HCT116 (cell line): ENCODE results near the gene RXRA. TPM values are rescaled to one million over a fixed set of nuclear protein-coding genes. Genes with fewer than 3 reads are reported as not detected.

Source experiments
- ATAC-seq: fragments of 200-7000 bp; cut with Tn5 transposase; 2 replicates; pipeline ENCODE4 v1.9.1; 2020; ENCODE audit warnings: mild to moderate bottlenecking, moderate library complexity
- BruUV-seq: library from RNA; stranded (reverse); fragments of 400-500 nt; replicated peaks from 2 replicates; lab custom pipeline; 2021; lab: Mats Ljungman, UMichigan
- CTCF ChIA-PET: fragments of 300-600 bp; sonication (Branson Sonifier 250); formaldehyde crosslinking; loops from one replicate; lab custom pipeline; 2021; ENCODE audit warnings: antibody characterized with exemption; lab: Charles Lee
- POLR2A ChIA-PET: fragments of 300-600, 350-600 bp; sonication (Branson Sonifier 250); formaldehyde crosslinking; loops from one replicate; lab custom pipeline; 2021; ENCODE audit warnings: antibody characterized with exemption; lab: Charles Lee
- RAD21 ChIA-PET, 2 experiments: fragments of 300-600 bp; sonication (Branson Sonifier 250); formaldehyde crosslinking; loops; one replicate each; lab custom pipeline; 2023; ENCODE audit warnings: low total read pairs in 2 of 2; ENCODE audit not compliant: uncharacterized antibody in 2 of 2, unreplicated experiment in 2 of 2, low non-redundant PET in 1 of 2; lab: Charles Lee
- DNase-seq: peaks from one replicate; pipeline ENCODE4 v3.0.0-alpha.2; 2010; ENCODE audit warnings: low read depth, low spot score
- H2AFZ ChIP-seq: fragments of 200-600 bp; shearing (Covaris generic), sonication (generic); 2 replicates; pipeline ENCODE4 v1.6.1; 2017; ENCODE audit warnings: low read depth, mixed run types, mixed read lengths, antibody characterized with exemption, low read length; ENCODE audit not compliant: poor library complexity, severe bottlenecking
- H3K27ac ChIP-seq: 2 replicates; pipeline ENCODE4 v1.5.1; 2012; ENCODE audit warnings: low read depth, low read length
- H3K27me3 ChIP-seq: fragments of 200-600 bp; sonication (generic); 2 replicates; pipeline ENCODE4 v1.6.1; 2016; ENCODE audit warnings: mixed run types, low read length, mixed read lengths; ENCODE audit not compliant: insufficient read depth
- H3K36me3 ChIP-seq, 2 experiments: fragments of 200-500 bp in 1 of 2; fragments of 200-600 bp in 1 of 2; sonication (Bioruptor generic) in 1 of 2; sonication (generic) in 1 of 2; 2 replicates each; pipeline versions ENCODE4 v1.5.1 to v1.6.1; 2014 to 2016; ENCODE audit warnings: low read length in 2 of 2, inconsistent platforms in 1 of 2, mixed read lengths in 1 of 2, mixed run types in 1 of 2; ENCODE audit not compliant: insufficient read depth in 2 of 2, control insufficient read depth in 1 of 2
- H3K4me1 ChIP-seq, 2 experiments: fragments of 200-600 bp in 1 of 2; sonication (generic) in 1 of 2; 2 replicates each; pipeline versions ENCODE4 v1.5.1 to v1.6.1; 2012 to 2017; ENCODE audit warnings: low read length in 2 of 2, inconsistent platforms in 1 of 2, mild to moderate bottlenecking in 1 of 2, mixed read lengths in 1 of 2, mixed run types in 1 of 2, moderate library complexity in 1 of 2; ENCODE audit not compliant: insufficient read depth in 2 of 2, control insufficient read depth in 1 of 2
- H3K4me2 ChIP-seq: fragments of 200-600 bp; sonication (generic); 2 replicates; pipeline ENCODE4 v1.6.1; 2017; ENCODE audit warnings: mixed run types, low read length, mixed read lengths
- H3K4me3 ChIP-seq, 2 experiments: fragments of 200-600 bp in 1 of 2; sonication (generic) in 1 of 2; replicated peaks in 1 of 2; 2 replicates each; pipeline ENCODE4 v1.5.1; 2011 to 2016; ENCODE audit warnings: low read length in 2 of 2, control low read depth in 1 of 2, low read depth in 1 of 2, mild to moderate bottlenecking in 1 of 2, mixed read lengths in 1 of 2, mixed run types in 1 of 2
- H3K79me2 ChIP-seq: fragments of 200-600 bp; sonication (generic); 2 replicates; pipeline ENCODE4 v1.6.1; 2017; ENCODE audit warnings: mild to moderate bottlenecking, mixed run types, low read length, moderate library complexity, mixed read lengths; ENCODE audit not compliant: insufficient read depth
- H3K9ac ChIP-seq: fragments of 200-600 bp; sonication (generic); 2 replicates; pipeline ENCODE4 v1.6.1; 2016; ENCODE audit warnings: low read length, mixed read lengths
- H3K9me2 ChIP-seq: fragments of 200-600 bp; sonication (generic), shearing (Covaris generic); 2 replicates; pipeline ENCODE4 v1.6.1; 2017; ENCODE audit warnings: mixed run types, mild to moderate bottlenecking, moderate library complexity; ENCODE audit not compliant: insufficient read depth
- H3K9me3 ChIP-seq, 2 experiments: fragments of 200-500 bp in 1 of 2; fragments of 200-600 bp in 1 of 2; sonication (Bioruptor generic) in 1 of 2; sonication (generic) in 1 of 2; 2 replicates each; pipeline ENCODE4 v1.6.1; 2014 to 2017; ENCODE audit warnings: low read length in 2 of 2, mixed read lengths in 2 of 2, inconsistent platforms in 1 of 2, low read depth in 1 of 2, mild to moderate bottlenecking in 1 of 2, mixed run types in 1 of 2, moderate library complexity in 1 of 2; ENCODE audit not compliant: control insufficient read depth in 1 of 2, insufficient read depth in 1 of 2
- H4K20me1 ChIP-seq: fragments of 200-600 bp; sonication (generic), shearing (Covaris generic); 2 replicates; pipeline ENCODE4 v1.6.1; 2017; ENCODE audit warnings: mixed run types, mild to moderate bottlenecking, moderate library complexity; ENCODE audit not compliant: insufficient read depth
- ATF3 ChIP-seq: IDR thresholded peaks from 2 replicates; pipeline ENCODE4 v1.6.1; 2012
- CBX3 ChIP-seq: IDR thresholded peaks from 2 replicates; pipeline ENCODE4 v1.6.1; 2012; ENCODE audit warnings: low read depth
- CEBPB ChIP-seq: IDR thresholded peaks from 2 replicates; pipeline ENCODE4 v1.6.1; 2012; ENCODE audit warnings: low read depth
- EGR1 ChIP-seq: IDR thresholded peaks from 2 replicates; pipeline ENCODE4 v1.6.1; 2012; ENCODE audit warnings: low read depth
- ELF1 ChIP-seq: IDR thresholded peaks from 2 replicates; pipeline ENCODE4 v1.6.1; 2012; ENCODE audit warnings: low read depth, borderline replicate concordance
- EZH2 ChIP-seq: fragments of 200-600 bp; sonication (generic); IDR thresholded peaks from 2 replicates; pipeline ENCODE4 v1.6.1; 2017; ENCODE audit warnings: antibody characterized with exemption, mixed run types
- EZH2phosphoT487 ChIP-seq: fragments of 200-600 bp; IDR thresholded peaks from 2 replicates; pipeline ENCODE4 v1.6.1; 2018; ENCODE audit warnings: antibody characterized with exemption, borderline replicate concordance
- JUND ChIP-seq: IDR thresholded peaks from 2 replicates; pipeline ENCODE4 v1.6.1; 2012
- MAX ChIP-seq: IDR thresholded peaks from 2 replicates; pipeline ENCODE4 v1.6.1; 2012
- RAD21 ChIP-seq: IDR thresholded peaks from 2 replicates; pipeline ENCODE4 v1.6.1; 2012; ENCODE audit warnings: low read depth, mild to moderate bottlenecking
- SIN3A ChIP-seq: IDR thresholded peaks from 2 replicates; pipeline ENCODE4 v1.6.1; 2012; ENCODE audit warnings: low read depth
- SP1 ChIP-seq: IDR thresholded peaks from 2 replicates; pipeline ENCODE4 v1.6.1; 2012; ENCODE audit warnings: low read depth
- SRF ChIP-seq: IDR thresholded peaks from 2 replicates; pipeline ENCODE4 v1.6.1; 2012; ENCODE audit warnings: low read depth
- TCF7L2 ChIP-seq: IDR thresholded peaks from 2 replicates; pipeline ENCODE4 v1.7.0; 2011; ENCODE audit warnings: borderline replicate concordance, inconsistent platforms; ENCODE audit not compliant: insufficient read depth, insufficient read length; ENCODE audit errors: extremely low read depth
- YY1 ChIP-seq: IDR thresholded peaks from 2 replicates; pipeline ENCODE4 v1.6.1; 2011; ENCODE audit warnings: low read length, low read depth, moderate library complexity, mild to moderate bottlenecking; ENCODE audit not compliant: insufficient replicate concordance; ENCODE audit errors: extremely low read depth
- ZBTB33 ChIP-seq: IDR thresholded peaks from 2 replicates; pipeline ENCODE4 v1.6.1; 2011; ENCODE audit warnings: mild to moderate bottlenecking, low read length, moderate library complexity; ENCODE audit not compliant: insufficient replicate concordance; ENCODE audit errors: extremely low read depth
- intact Hi-C: fragments of 100-400 bp; cut with micrococcal nuclease; formaldehyde crosslinking; loops from 2 replicates; pipeline ENCODE4 v1.10.0; 2022
- total RNA-seq: library from RNA; stranded (reverse); gene quantifications from one replicate; pipeline ENCODE4 v1.2.1, GENCODE V29; 2021; ENCODE audit not compliant: unreplicated experiment
- TF ChIP-seq, protein P1 (sequence below), 3 experiments: fragments of 200-600 bp in 1 of 3; sonication (generic) in 1 of 3; IDR thresholded peaks in 2 of 3; conservative IDR thresholded peaks in 1 of 3; 2 replicates each; pipeline ENCODE4 v1.5.1; 2012 to 2017; ENCODE audit warnings: low read depth in 2 of 3, low read length in 2 of 3, antibody characterized with exemption in 1 of 3, borderline replicate concordance in 1 of 3, control low read depth in 1 of 3, mild to moderate bottlenecking in 1 of 3, mixed read lengths in 1 of 3, mixed run types in 1 of 3, moderate library complexity in 1 of 3; ENCODE audit not compliant: insufficient read depth in 1 of 3

The RXRA gene
- total RNA-seq, 1 experiment from 2014 or later: 43.9 TPM

DNA sequence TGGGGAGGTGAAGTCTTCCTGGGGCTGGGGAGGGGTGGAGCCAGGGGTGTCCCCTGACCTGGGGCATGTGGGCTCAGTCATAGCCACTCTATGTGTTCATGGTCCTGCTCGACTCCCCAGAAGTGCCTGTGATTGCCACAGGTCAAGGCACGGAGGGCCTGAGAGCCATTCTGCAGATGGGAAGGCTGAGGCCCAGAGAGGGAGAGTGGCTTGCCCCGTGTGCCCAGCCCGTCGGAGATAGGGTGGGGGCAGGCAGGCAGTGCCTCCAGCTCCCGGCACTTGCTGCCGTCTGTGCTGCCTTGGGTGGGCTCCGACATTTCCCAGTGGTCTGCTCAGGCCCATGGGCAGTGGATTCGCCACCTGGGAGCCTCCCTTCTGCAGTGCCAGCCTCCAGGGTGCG is 74.0 kb downstream of the RXRA start:
- Histone ChIP-seq H3K9ac (no peak overlapping the region), H3K4me2 (no peak overlapping the region), H3K79me2 (peaks cover 24% of the 10 kb centered on the region; the same call in 1 of the 2 replicates), H3K36me3 (peaks cover 0 to 4% of the 10 kb centered on the region in 2 experiments; a peak in 1 of 4 replicates), H3K9me3 (peaks cover 6 to 12% of the 10 kb centered on the region in 2 experiments; a peak in 2 of 4 replicates), H3K4me1 (peaks cover 0 to 9% of the 10 kb centered on the region in 2 experiments; a peak in 2 of 4 replicates), H2AFZ (no peak overlapping the region), H3K27ac (no peak overlapping the region), H3K27me3 (no peaks in the 10 kb centered on the region), H3K4me3 (no peak overlapping the region), H3K9me2 (no peaks in the 10 kb centered on the region), H4K20me1 (no peaks in the 10 kb centered on the region)
- intact Hi-C loops: no loop called here
- POLR2A ChIA-PET: no interaction called here
- RAD21 ChIA-PET: no interaction called here
- DNase-seq: no peak
- CTCF ChIA-PET: no interaction called here
- no peak for ATAC-seq
- TF ChIP-seq TCF7L2 (no peak), EGR1 (no peak), SP1 (no peak), ATF3 (no peak), SRF (no peak), JUND (no peak), SIN3A (no peak), MAX (no peak), CBX3 (no peak), YY1 (no peak), EZH2 (no peak), CEBPB (no peak), ELF1 (no peak), RAD21 (no peak), ZBTB33 (no peak), EZH2phosphoT487 (no peak)
- TF ChIP-seq, protein P1, sequence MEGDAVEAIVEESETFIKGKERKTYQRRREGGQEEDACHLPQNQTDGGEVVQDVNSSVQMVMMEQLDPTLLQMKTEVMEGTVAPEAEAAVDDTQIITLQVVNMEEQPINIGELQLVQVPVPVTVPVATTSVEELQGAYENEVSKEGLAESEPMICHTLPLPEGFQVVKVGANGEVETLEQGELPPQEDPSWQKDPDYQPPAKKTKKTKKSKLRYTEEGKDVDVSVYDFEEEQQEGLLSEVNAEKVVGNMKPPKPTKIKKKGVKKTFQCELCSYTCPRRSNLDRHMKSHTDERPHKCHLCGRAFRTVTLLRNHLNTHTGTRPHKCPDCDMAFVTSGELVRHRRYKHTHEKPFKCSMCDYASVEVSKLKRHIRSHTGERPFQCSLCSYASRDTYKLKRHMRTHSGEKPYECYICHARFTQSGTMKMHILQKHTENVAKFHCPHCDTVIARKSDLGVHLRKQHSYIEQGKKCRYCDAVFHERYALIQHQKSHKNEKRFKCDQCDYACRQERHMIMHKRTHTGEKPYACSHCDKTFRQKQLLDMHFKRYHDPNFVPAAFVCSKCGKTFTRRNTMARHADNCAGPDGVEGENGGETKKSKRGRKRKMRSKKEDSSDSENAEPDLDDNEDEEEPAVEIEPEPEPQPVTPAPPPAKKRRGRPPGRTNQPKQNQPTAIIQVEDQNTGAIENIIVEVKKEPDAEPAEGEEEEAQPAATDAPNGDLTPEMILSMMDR (IDR thresholded peaks at IDR 0.05 in 2 of 3, conservative IDR thresholded peaks at IDR 0.05 in 1 of 3; ENCODE audit: borderline replicate concordance in 1 of 3, insufficient read depth in 1 of 3, low read depth in 2 of 3, low read length in 2 of 3): no peak
- no TSS peak for BruUV-seq
